Measurements from ENCODE around the gene JARID2. TPM values are rescaled to one million over a fixed set of nuclear protein-coding genes. Genes with fewer than 3 reads are reported as not detected.

JARID2 gene
- total RNA-seq, 2 experiments from 2014 or later = 28.4 to 29.7 TPM

DNA sequence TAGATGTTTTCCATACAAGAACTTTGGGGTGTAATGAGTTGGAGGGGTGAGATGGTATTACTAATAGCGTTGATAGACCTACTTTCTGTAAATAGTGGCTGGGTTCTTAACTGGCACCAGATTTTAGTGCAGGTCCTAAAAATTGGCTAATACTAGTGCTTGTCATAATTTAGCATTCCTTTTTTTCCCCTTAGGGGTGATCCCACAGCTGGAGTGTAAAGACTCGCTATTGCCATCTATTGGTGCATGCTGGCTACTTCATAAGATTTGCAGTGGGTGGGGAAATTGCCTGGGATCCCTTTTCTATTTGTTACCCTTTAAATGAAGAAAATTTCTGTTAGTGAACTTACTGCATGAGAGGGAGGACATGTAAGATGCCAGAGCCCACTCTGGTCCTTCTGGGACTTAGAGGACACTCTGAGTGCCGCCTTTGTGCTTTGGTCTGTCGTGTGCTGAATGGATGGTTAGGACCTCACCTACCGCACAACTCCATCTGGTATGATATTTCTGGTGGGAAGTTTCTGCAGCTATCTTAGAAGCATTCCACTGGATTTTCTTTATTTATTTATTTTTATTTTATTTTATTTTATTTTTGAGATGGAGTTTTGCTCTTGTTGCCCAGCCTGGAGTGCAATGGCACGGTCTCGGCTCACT lies 195.5 kb downstream of the JARID2 start:
- Mint-ChIP-seq H3K9me3 (no peaks in the 10 kb centered on the region), H3K4me1 (peaks cover 65% of the 10 kb centered on the region), H3K36me3 (ENCODE audit: low read depth) (peaks cover 6% of the 10 kb centered on the region), H3K27me3 (no peaks in the 10 kb centered on the region), H3K4me3 (no peak overlapping the region), H3K27ac (peak overlapping the region; percentile 1)
- CTCF ChIA-PET = interaction anchor here (0.6 to 2.3 kb wide), 12 partner anchors 15 to 1233 kb away, joined by 3 to 15 read pairs (median 4); partner anchors contain the start of gene JARID2
- DNase-seq = peak; percentile 44
- POLR2A ChIA-PET = interaction anchor here (0.7 to 1.4 kb wide), 3 partner anchors 13 to 192 kb away, joined by 3 to 6 read pairs (median 4); no protein-coding TSS in a partner anchor

DNA sequence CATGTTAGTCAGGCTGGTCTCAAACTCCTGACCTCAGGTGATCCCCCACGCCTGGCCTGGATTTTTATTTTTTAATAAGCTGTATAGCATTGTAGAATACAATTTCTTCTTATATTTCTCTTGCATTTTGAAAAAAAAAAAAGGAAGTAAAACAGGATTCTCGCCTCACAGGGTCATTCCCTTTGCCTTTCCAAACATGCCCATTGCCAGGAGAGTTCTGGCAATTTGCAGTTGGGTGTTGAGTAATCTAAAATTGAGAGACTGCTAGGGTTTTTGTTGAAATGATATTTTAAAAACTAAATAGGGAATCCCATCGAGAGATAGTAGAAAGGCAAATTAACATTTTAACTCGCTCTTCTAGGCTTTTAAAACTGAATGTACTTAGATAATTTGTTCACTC lies 196.1 kb downstream of the JARID2 start:
- Mint-ChIP-seq H3K27ac (no peak overlapping the region), H3K27me3 (no peaks in the 10 kb centered on the region), H3K4me3 (no peak overlapping the region), H3K36me3 (ENCODE audit: low read depth) (peaks cover 6% of the 10 kb centered on the region), H3K4me1 (peaks cover 58% of the 10 kb centered on the region), H3K9me3 (no peaks in the 10 kb centered on the region)
- POLR2A ChIA-PET = no interaction called here
- no peak for DNase-seq
- CTCF ChIA-PET = interaction anchor here (0.6 to 2.3 kb wide), 10 partner anchors 11 to 1228 kb away, joined by 3 to 15 read pairs (median 4); partner anchors contain the start of gene JARID2

DNA sequence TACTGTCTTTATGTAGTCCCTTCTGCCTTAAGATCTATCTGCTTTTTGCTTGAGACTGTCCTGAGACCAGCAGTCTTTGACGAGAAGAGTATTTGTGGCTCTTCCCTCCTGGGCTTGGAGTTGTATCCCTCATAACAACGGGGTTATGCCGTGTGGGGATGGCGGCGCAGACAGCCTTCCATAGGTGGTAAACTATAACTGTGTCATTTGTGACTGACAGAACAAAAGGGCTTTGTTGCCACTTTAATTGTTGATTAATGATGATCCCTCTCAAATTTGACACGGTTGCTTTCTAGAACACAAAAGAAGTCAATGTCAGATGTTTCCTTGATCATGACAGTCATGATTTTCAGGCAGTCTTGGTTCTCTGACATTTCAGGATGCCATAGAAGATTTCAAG lies 196.6 kb downstream of the JARID2 start:
- peaks cover 6% of the 10 kb centered on the region for H3K36me3 Mint-ChIP-seq (ENCODE audit: low read depth)
- H3K9me3 Mint-ChIP-seq = no peaks in the 10 kb centered on the region
- no peak overlapping the region for H3K27ac Mint-ChIP-seq
- CTCF ChIA-PET = interaction anchor here (0.7 to 2.3 kb wide), 7 partner anchors 11 to 197 kb away, joined by 3 to 15 read pairs (median 4); partner anchors contain the start of gene JARID2
- no peaks in the 10 kb centered on the region for H3K27me3 Mint-ChIP-seq
- peaks cover 56% of the 10 kb centered on the region for H3K4me1 Mint-ChIP-seq
- POLR2A ChIA-PET = no interaction called here
- no peak for DNase-seq
- no peak overlapping the region for H3K4me3 Mint-ChIP-seq

DNA sequence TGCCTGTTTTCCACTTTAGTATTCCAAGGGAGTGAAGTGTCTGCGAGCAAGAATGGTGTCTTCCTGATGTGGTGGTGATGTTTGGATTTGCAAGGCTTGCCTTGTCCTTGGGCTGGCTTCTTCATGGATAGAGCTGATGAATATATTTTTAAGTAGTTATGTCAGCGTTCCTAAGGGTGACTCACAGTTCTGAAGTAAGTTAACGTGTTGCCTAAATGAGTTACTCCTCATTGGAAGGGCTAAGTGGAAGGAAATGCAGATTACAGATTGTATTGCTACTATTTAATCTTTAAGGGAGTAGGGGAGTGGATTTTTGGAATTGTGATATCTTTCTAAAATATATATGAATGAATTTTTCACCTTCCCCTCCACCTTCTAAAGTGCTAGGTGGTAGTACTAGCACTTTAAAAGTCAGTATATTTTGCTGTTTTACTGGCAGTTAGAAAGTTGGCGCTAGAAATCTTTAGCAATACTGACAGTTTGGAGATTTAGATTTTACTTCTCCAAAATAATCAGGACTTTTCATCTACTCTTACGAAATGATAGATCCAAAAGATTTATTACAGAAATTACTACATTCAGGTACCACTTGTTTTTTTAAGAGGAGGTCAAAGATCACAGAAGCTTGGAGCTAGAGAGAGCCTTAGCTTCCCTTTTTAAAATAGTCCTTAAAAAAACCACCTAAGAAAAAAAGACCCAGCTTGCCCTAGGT lies 197.4 kb downstream of the JARID2 start:
- CTCF ChIA-PET = interaction anchor here (0.9 to 1.6 kb wide), 4 partner anchors 9 to 114 kb away, joined by 3 to 5 read pairs (median 4); no protein-coding TSS in a partner anchor
- no peak for DNase-seq
- peaks cover 51% of the 10 kb centered on the region for H3K4me1 Mint-ChIP-seq
- POLR2A ChIA-PET = no interaction called here
- no peak overlapping the region for H3K4me3 Mint-ChIP-seq
- H3K36me3 Mint-ChIP-seq (ENCODE audit: low read depth) = no peaks in the 10 kb centered on the region
- H3K27ac Mint-ChIP-seq = no peak overlapping the region
- no peaks in the 10 kb centered on the region for H3K27me3 Mint-ChIP-seq
- no peaks in the 10 kb centered on the region for H3K9me3 Mint-ChIP-seq

DNA sequence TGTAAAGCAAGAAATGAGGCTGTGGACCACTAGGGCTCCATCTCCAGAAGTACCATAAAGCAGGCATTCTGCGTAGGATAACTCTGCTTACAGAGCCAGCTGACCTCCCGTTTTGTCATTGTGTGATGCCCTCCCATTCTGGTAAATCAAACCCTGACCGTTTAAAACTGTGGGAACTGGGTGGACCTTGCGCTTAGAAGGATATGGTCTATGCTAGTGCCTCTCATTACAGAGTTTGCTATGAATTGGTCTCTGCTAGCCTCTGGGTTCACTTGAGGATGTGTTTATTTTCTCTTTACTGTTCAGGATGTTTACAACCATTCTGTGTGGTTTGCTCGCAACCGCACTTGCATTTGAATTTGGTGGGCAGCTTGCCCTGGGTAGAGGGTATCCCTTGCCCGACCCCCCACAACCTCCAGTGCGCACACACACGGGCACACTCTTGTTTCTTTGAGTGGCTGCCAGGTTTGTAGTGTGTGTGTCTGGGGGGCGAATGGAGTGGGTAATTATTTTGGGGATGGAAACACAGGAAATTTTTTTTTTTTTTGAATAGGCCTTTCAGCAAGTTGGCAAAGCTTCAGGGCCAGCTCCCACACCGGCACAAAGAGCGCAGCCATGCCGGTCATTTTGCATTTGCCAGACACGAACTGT lies 198.3 kb downstream of the JARID2 start:
- DNase-seq = no peak
- no peaks in the 10 kb centered on the region for H3K36me3 Mint-ChIP-seq (ENCODE audit: low read depth)
- ChIA-PET CTCF (interaction anchor here (1.1 to 1.6 kb wide), 6 partner anchors 10 to 1233 kb away, joined by 3 to 5 read pairs (median 4); no protein-coding TSS in a partner anchor), POLR2A (interaction anchor here (1.3 kb wide), 1 partner anchor 196 kb away, joined by 3 read pairs; no protein-coding TSS in a partner anchor)
- H3K9me3 Mint-ChIP-seq = no peaks in the 10 kb centered on the region
- peaks cover 43% of the 10 kb centered on the region for H3K4me1 Mint-ChIP-seq
- H3K4me3 Mint-ChIP-seq = no peak overlapping the region
- no peak overlapping the region for H3K27ac Mint-ChIP-seq
- no peaks in the 10 kb centered on the region for H3K27me3 Mint-ChIP-seq

DNA sequence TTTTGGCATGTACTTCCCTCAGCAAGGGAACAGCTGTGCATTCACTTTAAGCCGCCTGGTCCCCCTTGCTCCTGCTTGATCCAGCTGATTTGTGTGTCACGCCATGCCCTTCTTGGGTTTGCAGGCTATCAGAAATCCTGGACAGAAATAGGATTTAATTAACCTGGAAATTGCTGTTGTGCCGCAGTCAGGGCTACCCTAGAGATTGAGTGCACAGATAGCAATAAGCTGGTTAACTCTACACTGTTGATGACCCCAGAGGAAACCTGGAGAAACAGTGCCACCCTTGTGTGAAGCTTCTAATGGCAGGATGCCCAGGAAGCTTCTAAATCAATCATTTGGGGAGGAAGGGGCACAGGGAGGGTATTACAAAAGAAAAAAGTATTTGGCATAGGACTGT lies 199.0 kb downstream of the JARID2 start:
- Mint-ChIP-seq H3K4me3 (no peak overlapping the region), H3K27me3 (no peaks in the 10 kb centered on the region), H3K27ac (no peak overlapping the region), H3K36me3 (ENCODE audit: low read depth) (no peaks in the 10 kb centered on the region), H3K9me3 (no peaks in the 10 kb centered on the region), H3K4me1 (peaks cover 38% of the 10 kb centered on the region)
- ChIA-PET CTCF (interaction anchor here (1.1 to 1.6 kb wide), 5 partner anchors 11 to 1233 kb away, joined by 3 to 4 read pairs (median 3); no protein-coding TSS in a partner anchor), POLR2A (interaction anchor here (1.3 kb wide), 1 partner anchor 196 kb away, joined by 3 read pairs; no protein-coding TSS in a partner anchor)
- DNase-seq = no peak

DNA sequence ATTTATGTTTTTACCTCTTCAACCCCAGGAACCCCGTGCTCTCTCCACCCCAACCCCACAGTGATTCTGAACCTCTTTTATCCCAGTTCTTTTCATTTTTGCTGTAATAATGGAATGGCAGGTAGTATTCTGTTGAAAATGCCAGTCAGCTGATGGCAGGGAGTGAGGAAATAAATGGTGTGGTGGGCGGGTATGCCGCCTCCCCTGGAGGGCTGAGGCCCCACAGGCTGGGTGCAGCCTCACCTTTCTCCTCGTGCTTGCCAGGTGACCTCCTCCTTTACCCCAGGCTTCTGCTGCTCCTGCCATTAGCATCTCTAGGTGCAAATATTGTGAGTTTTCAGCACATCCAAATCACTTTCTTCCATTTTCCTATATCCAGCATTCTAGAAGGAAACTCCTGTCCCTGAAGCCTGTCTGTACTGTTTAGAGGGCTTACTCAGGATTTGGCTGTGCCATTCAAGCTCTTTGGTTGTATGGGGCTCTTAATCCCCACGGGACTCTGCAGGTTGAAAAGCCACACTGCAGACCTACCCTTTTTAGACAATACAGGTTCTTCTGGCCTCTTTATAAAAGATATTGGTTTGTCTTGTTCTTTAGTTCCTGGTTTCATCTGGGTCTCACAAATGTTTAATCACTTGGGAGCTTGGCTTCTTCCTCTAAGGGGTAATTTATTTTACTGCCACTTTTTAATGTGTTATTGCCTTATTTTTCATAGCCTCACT lies 201.8 kb downstream of the JARID2 start:
- Mint-ChIP-seq H3K9me3 (no peaks in the 10 kb centered on the region), H3K27ac (no peak overlapping the region), H3K27me3 (no peaks in the 10 kb centered on the region), H3K36me3 (ENCODE audit: low read depth) (peaks cover 5% of the 10 kb centered on the region), H3K4me3 (no peak overlapping the region), H3K4me1 (peaks cover 38% of the 10 kb centered on the region)
- no peak for DNase-seq
- POLR2A ChIA-PET = interaction anchor here (1.3 kb wide), 1 partner anchor 199 kb away, joined by 3 read pairs; no protein-coding TSS in a partner anchor
- CTCF ChIA-PET = no interaction called here

DNA sequence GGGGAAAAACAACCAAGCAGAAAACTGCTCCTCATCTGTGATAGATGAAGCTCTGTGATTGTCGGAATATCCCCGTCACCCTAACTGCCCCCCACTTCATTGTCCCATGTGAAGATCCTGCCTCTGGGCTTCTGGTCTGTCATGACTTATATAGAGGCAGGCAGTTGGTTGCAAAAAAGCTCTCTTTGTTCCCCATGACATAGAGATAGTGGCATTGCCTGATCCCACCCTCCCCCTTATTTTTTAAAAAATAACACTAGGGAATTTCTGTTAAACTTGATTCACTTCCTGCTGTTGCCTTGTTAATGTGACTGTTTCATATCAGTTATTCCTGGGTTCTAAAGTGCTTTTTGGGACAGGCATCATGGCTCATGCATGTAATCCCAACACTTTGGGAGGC lies 203.1 kb downstream of the JARID2 start:
- H3K9me3 Mint-ChIP-seq = no peaks in the 10 kb centered on the region
- no peak for DNase-seq
- H3K27ac Mint-ChIP-seq = no peak overlapping the region
- H3K36me3 Mint-ChIP-seq (ENCODE audit: low read depth) = peaks cover 14% of the 10 kb centered on the region
- no peak overlapping the region for H3K4me3 Mint-ChIP-seq
- ChIA-PET POLR2A (no interaction called here), CTCF (interaction anchor here (0.7 kb wide), 1 partner anchor 608 kb away, joined by 3 read pairs; no protein-coding TSS in a partner anchor)
- H3K4me1 Mint-ChIP-seq = peaks cover 43% of the 10 kb centered on the region
- no peaks in the 10 kb centered on the region for H3K27me3 Mint-ChIP-seq

DNA sequence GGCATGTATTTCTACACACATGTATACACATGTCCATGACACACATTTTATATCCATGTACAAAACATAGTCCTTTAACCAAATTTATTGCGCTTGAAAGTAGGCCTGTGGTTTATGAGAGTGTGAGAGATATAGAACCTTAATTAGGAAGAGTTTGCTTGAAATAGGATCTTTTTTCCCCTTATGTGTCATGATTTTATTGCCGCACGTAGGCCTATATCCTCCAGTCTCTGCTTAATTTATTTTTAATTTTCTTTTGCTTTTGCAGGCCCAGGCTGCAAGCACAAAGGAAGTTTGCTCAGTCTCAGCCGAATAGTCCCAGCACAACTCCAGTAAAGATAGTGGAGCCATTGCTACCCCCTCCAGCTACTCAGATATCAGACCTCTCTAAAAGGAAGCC lies 205.9 kb downstream of the JARID2 start:
- H3K36me3 Mint-ChIP-seq (ENCODE audit: low read depth) = peaks cover 24% of the 10 kb centered on the region

DNA sequence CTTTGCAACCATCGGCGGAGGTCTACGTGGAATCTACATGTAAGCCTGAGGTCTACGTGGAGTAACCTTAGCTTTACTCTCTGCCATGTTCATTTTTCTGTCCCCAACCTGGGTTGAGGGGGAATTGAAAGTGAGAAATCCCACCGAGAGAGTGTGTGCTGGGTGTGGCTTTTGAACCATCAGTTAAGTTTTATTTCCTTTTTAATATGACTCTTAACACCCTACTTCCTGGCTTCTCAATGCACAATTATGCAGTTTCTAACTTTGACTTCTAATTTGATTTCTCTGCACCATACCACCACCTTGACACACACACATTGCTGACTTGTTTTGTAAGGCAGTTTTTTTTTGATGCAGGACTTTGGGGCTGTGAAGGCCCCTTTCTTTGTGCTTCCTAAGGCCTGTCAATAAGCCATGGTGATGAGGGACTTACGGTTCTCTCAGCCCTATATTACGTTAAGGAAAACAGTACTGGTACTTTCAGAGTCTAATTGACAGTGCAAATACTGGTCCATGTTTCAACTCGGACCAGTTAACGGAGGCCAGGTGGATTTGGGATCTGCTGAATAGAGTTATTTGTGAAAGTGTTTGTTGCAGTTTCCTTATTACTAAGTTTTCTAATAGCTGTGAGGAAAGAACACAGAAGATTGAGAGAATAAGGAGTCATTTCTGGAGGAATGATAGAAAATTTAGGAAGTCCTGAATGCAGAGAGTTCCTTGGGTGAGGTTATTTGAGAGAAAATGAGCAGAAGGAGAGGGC lies 206.5 kb downstream of the JARID2 start:
- no peak overlapping the region for H3K4me3 Mint-ChIP-seq
- no peaks in the 10 kb centered on the region for H3K27me3 Mint-ChIP-seq
- peaks cover 41% of the 10 kb centered on the region for H3K4me1 Mint-ChIP-seq
- POLR2A ChIA-PET = no interaction called here
- CTCF ChIA-PET = no interaction called here
- peak overlapping the region; percentile 70 for H3K27ac Mint-ChIP-seq
- no peaks in the 10 kb centered on the region for H3K9me3 Mint-ChIP-seq
- DNase-seq = no peak
- peaks cover 24% of the 10 kb centered on the region for H3K36me3 Mint-ChIP-seq (ENCODE audit: low read depth)

More for the DNA sequence above, 205.9 kb downstream of the JARID2 start:
- no peak overlapping the region for H3K4me3 Mint-ChIP-seq
- DNase-seq = no peak
- no peaks in the 10 kb centered on the region for H3K27me3 Mint-ChIP-seq
- H3K9me3 Mint-ChIP-seq = no peaks in the 10 kb centered on the region
- H3K27ac Mint-ChIP-seq = peak overlapping the region; percentile 70
- H3K4me1 Mint-ChIP-seq = peaks cover 43% of the 10 kb centered on the region
- ChIA-PET POLR2A (no interaction called here), CTCF (no interaction called here)

DNA sequence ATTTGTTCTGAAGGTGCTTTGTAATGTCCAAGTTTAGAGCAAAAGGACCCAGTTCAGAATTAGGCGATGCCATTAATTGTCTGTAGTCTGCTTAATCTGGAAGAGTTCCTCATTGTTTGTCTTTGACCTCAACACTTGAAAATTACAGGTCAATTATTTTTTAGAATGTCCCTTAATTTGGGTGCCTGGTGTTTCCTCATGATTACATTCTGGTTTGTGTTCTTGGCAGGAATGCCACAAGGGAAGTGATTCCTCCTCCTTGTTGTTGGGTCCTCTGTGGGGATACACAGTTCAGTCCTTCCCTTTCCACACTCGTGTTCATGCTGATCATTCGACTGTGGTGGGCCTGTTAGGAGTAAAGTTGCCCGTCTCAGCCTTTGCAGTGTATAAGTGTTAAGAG lies 207.3 kb downstream of the JARID2 start:
- Mint-ChIP-seq H3K27ac (peak overlapping the region; percentile 53), H3K36me3 (ENCODE audit: low read depth) (peaks cover 24% of the 10 kb centered on the region), H3K9me3 (no peaks in the 10 kb centered on the region), H3K27me3 (no peaks in the 10 kb centered on the region), H3K4me3 (no peak overlapping the region), H3K4me1 (peaks cover 39% of the 10 kb centered on the region)
- POLR2A ChIA-PET = no interaction called here
- no peak for DNase-seq
- CTCF ChIA-PET = no interaction called here

DNA sequence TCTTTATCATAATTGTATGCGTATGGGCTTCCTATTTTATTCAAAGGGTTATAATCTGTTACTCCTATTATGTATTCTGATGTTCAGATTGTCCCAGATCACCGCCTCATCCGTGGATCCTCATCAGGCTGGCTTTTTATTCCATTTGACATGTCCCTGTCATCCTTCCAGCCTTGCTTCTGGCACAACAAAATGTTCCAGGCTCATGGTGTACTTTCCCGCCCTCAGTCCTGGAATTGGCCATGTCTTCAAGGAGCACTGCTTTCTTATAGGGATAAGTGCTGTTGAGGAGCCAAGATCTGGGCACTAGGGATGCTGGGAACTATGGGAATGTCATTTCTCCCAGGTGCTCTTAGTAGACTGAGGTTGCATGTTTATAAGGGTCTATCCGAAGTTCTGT lies 207.8 kb downstream of the JARID2 start:
- Mint-ChIP-seq H3K4me1 (peaks cover 38% of the 10 kb centered on the region), H3K36me3 (ENCODE audit: low read depth) (peaks cover 24% of the 10 kb centered on the region), H3K9me3 (no peaks in the 10 kb centered on the region), H3K4me3 (no peak overlapping the region), H3K27ac (peak overlapping the region; percentile 53), H3K27me3 (no peaks in the 10 kb centered on the region)
- ChIA-PET POLR2A (interaction anchor here (1.4 kb wide), 1 partner anchor 13 kb away, joined by 3 read pairs; no protein-coding TSS in a partner anchor), CTCF (no interaction called here)
- no peak for DNase-seq

All from activated CD4-positive, alpha-beta memory T cell treated with anti-CD3 and anti-CD28 coated beads, Interleukin-2, amount 10 ng/mL, durations not matched to agents 7 days and 5 days (primary cell).